ENCODE results near the gene TRIM43B.
"Not testable (repeated sequence)": the region's sequence is repeated elsewhere in the genome, so short reads cannot be mapped to it uniquely, and the experiment has no call there.

The TRIM43B gene

DNA sequence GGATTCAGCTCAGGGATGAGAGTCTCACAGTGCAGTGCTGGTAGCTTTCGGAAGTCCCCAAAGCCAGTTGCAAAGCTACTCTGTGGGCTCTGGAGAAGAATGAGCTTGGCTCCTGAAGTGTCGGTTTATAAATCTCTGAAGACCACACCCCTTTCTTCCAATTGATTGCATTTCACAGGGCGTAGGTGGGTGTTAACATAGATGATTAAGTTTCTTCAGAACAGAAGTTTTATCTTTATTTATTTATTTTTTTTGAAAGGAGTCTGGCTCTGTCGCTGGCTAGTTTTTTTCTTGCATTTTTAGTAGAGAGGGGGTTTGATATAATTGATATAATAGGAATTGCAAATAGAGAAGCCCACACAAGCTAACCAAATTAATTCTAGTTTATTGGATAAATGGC, at the start of gene TRIM43B:
TRIM43B (minus strand) TSS at position 101 of the 400 bp plus-strand sequence. CDS start 2,040 bp downstream, outside the sequence.
- in situ Hi-C loops (cut with HindIII; ENCODE audit: low sequenced_read_pairs): not testable (repeated sequence)

DNA sequence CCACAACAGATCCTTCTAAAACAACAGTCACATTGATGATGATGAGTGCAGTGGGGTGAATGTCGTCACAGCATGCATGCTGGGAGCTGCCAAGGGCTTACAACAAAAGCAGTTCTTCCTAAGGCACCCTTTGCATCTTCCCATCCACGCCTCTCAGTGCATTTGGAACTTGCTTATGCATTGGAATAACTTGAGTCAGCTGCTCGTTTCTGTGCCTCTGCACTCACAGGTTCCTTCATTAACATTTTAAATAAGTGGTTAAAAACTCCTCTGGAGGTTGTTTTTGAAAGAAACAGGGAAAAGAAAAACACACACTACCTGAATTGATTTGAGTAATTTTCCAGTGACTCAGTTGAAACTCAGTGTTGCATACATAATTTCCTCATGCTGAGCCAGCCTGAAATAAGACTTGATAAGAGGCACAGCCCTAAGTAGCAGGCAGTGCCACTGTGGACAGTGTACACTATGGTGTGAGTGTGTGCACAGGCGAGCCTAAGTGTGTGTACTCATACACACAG, 46.8 kb upstream of the TRIM43B start:
- in situ Hi-C loops (cut with HindIII; ENCODE audit: low sequenced_read_pairs): no loop called here

DNA sequence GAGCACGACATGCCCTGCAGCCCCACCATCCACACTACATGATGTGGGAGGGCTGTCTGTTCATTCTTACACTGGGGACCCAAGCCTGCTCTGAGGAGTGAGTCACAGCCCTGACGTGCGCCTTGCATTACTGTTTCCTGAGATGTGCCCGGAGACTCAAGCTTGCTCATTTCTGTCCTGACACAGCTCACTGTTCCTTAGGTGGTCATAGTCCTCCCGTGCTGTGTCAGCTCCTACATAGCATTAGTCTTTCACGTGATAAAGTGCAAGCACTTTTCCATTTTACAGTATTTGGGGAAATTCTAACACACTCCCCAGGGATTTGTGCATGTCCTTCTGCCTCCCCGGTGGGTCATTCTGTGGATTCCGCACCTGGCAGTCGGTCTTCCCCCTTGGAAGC, 46.2 kb upstream of the TRIM43B start:
- in situ Hi-C loops (cut with HindIII; ENCODE audit: low sequenced_read_pairs): no loop called here

DNA sequence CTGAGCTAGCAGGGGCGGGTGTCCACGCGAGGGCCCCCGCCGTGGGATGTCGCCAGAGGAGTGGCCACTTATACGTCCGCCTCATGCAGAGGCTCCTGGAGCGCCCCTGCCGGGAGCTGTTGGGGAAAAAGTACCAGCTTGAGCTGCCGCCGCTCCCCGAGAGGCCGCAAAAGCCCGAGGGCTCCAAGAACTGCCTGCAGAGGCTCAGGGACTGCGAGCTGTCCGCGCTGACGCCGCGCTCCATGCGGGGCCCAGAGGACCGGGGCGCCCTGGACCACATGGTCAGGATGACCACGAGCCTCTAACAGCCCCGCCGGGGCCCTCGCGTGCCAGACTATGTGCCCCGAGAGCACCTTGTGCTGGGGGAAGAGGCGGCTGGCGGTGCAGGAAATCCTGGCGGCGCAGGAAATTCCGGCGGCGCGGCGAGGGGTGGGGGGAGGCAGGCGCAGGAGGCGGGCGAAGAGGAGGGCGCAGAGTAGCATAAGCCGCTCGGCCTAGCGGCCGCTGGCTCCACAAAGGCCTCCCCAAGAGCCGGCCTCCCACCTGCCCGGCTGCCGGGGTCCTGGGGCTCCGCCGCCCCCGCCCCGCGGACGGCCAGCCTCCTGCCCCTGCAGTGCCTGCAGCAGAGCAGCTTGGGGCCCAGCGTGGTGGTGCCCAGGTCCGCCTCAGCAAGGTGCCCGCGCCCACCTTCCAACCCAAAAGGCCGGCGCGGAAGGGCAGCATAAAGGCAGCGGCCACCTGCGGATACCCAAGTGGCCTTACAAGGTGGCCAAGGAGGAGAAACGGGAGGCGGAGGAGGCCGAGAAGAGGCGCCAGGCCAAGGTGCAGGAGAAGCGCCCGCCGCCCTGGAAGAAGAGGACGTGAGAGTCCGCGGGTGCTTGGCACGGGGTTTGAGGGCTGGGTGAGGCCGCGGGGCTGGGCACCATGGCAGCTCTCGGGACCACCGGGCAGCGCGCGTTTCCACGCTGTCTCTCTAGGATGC, 42.1 kb upstream of the TRIM43B start:
- in situ Hi-C loops (cut with HindIII; ENCODE audit: low sequenced_read_pairs): no loop called here

DNA sequence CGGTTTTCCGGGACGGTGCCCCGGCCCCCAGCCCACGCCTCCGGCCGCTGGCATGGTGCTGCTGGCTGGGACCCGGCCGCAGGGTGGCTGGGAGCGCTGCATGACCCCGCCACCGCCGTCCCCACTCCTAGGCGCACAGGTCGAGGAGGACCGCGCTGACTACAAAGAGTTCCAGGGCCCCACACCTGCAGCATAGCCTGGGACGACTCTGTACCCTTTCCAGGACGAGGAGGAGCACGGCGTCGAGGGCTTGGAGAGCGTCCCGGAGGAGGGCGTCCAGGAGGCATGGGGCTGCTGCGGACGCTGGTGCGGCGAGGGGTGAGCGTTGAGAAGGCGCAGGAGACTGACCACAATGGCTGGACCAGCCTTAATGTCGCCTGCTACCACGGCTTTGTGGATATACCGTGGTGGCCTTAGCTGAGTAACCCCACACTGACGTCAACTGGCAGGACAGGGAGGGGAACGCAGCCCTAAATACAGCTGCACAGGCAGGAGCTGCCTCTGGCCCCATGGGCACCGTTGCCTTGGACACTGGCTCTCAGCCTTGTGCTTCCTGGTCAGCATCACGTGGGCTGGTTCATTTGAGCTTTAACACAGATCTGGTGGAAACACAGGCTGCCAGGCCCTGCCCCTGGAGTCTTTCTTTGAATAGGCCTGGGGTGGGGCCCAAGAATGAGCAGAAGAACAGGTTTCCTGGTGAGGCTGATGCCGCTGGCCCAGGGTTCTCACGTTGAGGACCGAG, 40.9 kb upstream of the TRIM43B start:
- in situ Hi-C loops (cut with HindIII; ENCODE audit: low sequenced_read_pairs): no loop called here

DNA sequence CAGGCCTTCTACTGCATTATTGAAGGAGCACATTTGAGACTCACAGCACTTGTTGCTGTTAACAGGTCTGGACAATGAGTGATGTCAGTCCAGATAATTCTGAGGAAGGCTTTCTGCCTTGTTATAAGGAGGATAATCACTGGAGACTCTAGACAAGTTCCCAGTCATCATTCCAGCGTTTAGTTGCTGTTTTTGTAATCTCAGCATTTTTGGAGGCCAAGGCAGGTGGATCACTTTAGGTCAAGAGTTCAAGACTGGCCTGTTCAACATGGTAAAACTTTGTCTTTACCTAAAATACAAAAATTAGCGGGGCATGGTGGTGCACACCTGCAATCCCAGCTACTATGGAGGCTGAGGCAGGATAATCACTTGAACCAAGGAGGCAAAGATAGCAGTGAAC, 39.6 kb upstream of the TRIM43B start:
- in situ Hi-C loops (cut with HindIII; ENCODE audit: low sequenced_read_pairs): no loop called here

DNA sequence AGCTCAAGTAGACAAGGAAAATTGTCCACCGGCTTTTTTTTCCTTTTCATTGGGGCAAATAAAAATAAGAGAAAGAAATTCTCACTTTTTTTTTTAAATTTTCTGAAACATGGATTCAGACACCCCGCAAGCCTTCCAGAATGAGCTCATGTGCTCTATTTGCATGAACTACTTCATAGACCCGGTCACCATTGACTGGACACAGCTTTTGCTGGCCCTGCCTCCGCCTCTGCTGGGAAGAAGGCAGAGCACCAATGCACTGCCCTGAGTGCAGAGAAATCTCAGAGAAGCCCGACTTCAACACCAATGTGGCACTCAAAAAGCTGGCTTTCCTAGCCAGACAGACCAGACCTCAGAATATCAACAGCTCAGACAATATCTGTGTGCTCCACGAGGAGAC, 30.2 kb upstream of the TRIM43B start:
- in situ Hi-C loops (cut with HindIII; ENCODE audit: low sequenced_read_pairs): no loop called here

DNA sequence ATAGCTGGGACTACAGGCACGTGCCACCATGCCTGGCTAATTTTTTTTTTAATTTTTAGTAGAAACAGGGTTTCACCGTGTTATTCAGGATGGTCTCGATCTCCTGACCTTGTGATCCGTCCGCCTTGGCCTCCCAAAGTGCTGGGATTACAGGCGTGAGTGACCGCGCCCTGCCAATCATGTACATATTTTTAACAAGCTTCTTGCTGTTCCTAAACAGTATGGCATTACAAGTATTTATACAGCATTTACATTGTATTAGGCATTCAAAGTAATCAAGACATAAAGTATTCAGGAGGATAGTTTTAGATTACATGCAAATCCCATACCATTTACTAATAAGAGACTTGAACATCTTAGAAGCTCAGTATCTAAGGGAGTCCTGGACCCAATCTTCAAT, 29.7 kb upstream of the TRIM43B start:
- in situ Hi-C loops (cut with HindIII; ENCODE audit: low sequenced_read_pairs): not testable (repeated sequence)

DNA sequence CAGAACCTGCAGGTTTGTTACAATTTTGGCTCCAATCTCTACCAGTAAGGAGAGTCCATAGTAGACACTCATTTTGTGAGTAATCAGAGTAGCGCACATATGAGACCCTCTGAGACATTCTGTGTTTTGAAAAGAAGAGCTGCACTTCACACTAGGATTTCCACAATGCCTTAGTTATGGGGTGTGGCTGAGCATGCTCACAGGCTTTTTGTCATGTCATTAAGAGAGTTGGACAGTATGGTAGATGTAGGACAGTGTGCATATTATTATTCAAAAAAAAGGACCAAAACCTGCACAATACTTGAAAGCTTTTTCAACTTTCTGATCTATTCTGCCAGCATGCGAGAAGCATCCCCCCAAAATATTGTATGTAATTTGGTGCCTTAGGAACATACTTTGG, 24.9 kb upstream of the TRIM43B start:
- in situ Hi-C loops (cut with HindIII; ENCODE audit: low sequenced_read_pairs): no loop called here

DNA sequence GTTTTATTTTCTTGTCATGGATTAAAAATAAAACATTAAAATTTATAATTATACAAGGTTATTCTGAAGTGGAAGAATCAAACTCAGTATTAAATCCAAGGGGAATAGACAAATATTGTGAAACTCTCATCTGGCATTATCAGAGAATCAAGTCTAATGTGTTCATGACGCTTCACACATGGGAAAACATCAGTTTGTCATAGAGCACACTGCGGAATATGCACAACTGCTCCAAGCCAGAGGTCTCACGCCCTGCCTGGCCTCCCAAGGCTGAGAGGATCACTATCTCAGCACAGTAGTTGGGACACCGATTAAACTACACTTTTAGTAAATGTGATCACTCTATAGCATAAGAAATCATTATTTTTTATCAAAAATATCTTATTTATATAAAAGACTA, 20.7 kb upstream of the TRIM43B start:
- in situ Hi-C loops (cut with HindIII; ENCODE audit: low sequenced_read_pairs): no loop called here

DNA sequence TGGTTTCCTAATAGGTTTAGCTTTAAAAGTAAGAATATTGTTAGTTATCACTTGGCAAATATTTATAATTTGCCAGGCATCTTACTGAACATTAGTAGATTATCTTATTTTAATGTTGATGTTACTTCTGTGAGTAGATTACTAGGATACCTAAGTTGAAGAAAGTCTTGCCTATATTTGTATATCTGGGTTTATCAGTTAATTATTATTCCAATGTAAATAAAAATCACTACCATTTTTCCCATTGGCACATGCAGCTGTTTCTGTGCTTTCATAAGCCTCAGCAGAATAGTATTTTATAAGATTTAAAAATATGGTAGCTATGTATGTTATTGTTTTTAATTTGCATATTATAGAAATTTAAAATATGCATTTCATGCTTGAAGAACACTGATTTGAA, 16.3 kb upstream of the TRIM43B start:
- in situ Hi-C loops (cut with HindIII; ENCODE audit: low sequenced_read_pairs): no loop called here

DNA sequence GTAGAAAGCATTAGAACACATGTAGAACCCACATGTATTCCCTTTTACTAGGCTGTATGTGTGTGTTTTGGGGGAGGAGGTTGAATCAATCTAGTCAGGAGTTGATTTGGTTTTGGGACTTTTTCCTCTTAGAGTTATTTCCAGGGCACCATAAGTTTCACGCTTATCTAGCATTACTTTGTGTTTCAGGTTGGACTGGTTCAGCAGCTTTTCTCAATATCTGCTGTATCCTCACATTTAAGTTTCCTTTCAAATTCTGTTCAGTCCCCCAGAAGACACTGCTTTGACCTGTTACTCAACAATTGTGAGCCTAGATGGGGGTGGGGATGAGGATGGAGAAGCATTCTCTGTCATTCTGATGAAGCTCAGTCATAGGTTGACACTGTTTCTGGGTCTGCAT, 7.5 kb upstream of the TRIM43B start:
- in situ Hi-C loops (cut with HindIII; ENCODE audit: low sequenced_read_pairs): not testable (repeated sequence)

DNA sequence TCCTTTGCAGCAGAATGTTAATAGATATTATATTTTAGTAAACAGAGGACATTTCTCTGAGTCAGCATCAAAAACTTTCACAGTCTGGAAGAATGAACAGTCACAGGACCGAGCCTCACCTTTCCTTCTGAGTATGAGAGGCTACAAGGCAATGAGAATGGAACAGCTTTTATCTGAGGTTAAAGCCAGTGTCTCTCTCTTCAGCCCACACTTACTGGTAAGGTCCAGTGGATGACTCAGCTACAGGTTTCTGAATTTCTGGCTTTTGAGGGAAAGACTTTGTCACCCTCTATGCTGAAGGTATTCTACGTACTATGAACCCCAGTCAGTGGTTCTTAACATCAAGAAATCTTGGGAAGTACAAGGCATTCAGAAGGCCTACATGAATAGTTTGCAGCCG, 9.5 kb downstream of the TRIM43B start:
- in situ Hi-C loops (cut with HindIII; ENCODE audit: low sequenced_read_pairs): not testable (repeated sequence)

DNA sequence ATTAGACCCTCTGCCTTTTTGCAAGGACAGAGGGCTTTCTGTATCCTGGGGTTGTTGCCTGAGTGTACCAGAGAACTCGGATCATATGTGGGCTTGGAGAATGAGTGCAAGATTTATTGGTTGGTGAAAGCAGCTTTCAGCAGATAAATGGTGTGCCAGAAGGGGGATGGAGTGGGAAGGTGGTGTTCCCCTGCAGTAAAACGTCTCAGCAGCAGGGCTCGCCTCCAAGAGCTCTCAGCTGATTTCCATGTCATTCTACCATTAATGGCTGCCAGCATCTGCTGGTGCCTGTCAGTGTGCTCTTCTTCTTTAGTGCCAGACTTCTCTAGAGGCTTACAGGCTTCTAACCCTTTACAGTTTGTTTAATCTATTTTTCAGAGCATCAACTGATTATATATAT, 16.6 kb downstream of the TRIM43B start:
- in situ Hi-C loops (cut with HindIII; ENCODE audit: low sequenced_read_pairs): not testable (repeated sequence)

DNA sequence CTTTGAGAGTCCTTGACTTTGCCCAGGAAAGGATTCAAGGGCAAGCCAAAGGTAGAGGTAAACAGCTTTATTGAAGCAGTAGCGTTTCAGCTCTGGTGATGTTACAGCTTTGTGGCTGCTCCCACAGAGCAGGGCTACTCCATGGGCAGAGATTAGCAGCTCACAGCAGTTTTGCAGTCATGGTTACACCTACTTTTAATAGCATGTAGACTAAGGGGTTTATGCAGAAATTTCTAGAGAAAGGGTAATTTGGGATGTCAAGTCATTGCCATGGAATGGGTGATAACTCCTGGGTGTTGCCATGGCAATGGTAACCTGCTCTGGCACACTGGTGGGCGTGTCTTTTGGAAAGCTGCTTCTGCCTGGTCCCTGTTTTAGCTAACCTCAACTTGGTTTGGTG, 18.0 kb downstream of the TRIM43B start:
- in situ Hi-C loops (cut with HindIII; ENCODE audit: low sequenced_read_pairs): not testable (repeated sequence)

DNA sequence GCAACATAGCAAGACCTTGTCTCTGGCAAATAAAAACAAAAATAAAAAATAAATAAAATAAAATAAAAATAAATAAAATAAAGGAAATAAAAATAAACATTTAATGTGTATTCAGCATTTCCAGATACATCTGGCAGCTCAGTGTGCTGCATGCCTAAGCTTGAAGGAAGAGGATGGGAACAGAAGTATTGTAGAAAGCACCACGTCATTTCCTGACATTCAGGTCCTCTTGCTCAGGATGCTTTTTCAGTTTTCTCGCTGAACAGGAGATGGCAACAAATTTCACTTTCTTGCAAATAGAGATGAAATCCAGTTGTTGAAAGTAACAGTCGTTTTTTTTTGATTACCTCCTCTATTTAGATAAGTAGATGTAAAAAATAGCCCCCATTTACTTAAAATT, 21.3 kb downstream of the TRIM43B start:
- in situ Hi-C loops (cut with HindIII; ENCODE audit: low sequenced_read_pairs): not testable (repeated sequence)

DNA sequence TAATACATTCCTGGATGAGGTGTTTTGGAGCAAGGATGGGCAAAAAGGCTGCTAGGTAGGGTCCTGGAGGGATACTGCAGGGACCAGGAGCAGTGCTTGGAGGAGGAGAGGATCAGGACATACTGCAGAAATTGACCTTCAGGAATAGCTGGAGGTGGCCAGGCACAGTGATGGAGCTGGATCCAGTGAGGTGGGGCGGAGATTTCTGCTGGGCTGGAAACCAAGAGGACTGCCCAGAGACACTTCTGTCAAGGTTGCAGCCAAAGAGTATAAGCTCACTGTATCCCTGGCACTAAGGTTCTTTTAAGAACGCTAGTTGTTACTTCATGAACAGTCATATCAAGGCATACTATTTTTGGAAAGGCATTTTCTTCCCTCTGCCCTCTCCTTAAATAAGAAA, 39.2 kb downstream of the TRIM43B start:
- in situ Hi-C loops (cut with HindIII; ENCODE audit: low sequenced_read_pairs): not testable (repeated sequence)

DNA sequence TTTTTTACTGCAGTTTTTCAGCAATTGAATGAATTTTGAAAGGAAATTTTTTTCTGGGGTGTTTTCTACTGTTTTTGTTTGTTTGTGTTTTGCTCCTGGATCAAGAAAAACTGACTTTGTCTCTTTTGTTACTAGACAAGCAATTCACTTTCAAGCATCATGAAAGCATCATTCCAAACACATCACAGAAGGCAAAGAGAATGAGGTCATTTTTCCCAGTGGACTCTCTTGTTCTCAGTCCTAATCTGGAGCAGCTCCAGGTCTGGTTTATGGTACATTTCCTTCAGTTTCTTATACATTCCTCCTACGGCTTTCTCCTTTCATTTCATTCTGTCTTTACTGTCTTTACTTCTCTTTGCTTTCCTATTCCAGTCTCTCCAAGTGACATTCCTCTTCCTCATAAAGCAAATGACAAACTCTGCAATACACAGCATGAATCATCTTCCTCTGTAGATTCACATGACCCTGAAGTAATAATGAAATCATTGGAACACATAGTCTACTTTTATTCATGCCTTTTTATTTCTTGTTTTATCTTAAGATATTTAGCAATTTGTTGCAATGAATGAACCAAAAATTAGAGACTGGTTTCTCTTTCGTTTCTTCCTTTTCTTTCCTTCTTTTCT, 42.0 kb downstream of the TRIM43B start:
- in situ Hi-C loops (cut with HindIII; ENCODE audit: low sequenced_read_pairs): not testable (repeated sequence)

DNA sequence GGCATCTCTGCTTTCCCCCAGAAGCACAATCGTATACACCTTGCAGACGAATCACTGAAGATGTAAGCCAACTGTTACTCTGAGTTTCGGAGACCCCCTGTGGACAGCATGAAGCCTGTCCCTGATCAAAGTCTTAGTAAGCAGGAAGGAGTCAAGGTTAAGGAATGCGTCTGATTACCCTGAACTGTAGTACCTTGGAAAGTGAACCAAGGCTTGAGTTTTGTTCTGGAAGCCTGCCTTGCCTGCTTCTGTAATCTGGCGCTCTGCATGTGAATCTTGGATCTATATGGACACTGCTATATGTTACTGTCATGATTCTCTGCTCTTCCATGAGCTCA, 48.7 kb downstream of the TRIM43B start:
- in situ Hi-C loops (cut with HindIII; ENCODE audit: low sequenced_read_pairs): not testable (repeated sequence)

DNA sequence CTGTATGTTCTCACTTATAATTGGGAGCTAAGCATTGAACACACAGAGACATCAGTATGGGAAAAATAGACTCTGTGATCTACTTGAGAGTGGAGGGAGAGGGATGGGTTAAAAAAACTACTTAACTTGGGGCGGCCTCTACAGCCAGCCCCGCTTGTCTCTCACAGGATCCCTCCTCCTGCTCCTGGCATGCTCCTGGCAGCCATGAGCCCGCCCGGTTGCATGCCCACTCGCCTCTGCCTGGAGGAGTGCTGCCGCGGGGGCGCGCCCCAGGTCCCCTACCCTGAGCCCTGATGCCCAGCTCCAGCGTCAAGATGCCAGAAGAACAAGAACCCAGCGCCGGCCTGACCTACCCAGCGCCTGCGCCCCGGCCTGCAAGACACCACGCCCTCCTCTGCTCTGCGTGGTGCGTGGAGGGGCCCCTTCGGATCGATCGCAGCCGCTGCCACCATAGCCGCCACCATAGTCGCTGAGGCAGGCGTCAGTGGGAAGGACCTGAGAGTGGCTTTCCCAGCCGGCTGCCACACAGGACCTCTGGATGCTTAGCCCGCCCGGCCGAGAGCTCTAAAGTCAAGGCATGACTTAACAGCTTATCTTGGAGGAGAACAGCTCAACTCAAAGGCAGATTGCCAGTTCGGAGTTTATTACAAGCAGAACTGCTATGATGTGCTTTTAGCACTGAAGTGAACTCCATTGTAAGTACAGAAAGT, 49.2 kb downstream of the TRIM43B start:
- in situ Hi-C loops (cut with HindIII; ENCODE audit: low sequenced_read_pairs): not testable (repeated sequence)

Data from DLD1 (cell line).